PC-9 (cell line): ENCODE data around the gene TXNDC12. TPM values are rescaled to one million over a fixed set of nuclear protein-coding genes. Genes with fewer than 3 reads are reported as not detected.
"Not testable (repeated sequence)": the region's sequence is repeated elsewhere in the genome, so short reads cannot be mapped to it uniquely, and the experiment has no call there.

ENCODE experiments used
- BruUV-seq: library from RNA; stranded (reverse); fragments of 400-500 nt; replicated peaks from 2 replicates; lab custom pipeline; 2021; lab: Mats Ljungman, UMichigan
- CTCF ChIA-PET: fragments of 300-600 bp; sonication (Branson Sonifier 250); formaldehyde crosslinking; loops from one replicate; lab custom pipeline; 2022; ENCODE audit warnings: antibody characterized with exemption; lab: Charles Lee
- POLR2A ChIA-PET: fragments of 300-600 bp; sonication (Branson Sonifier 250); formaldehyde crosslinking; loops from one replicate; lab custom pipeline; 2022; ENCODE audit warnings: antibody characterized with exemption; ENCODE audit not compliant: unreplicated experiment; lab: Charles Lee
- DNase-seq, 2 experiments: peaks; one replicate each; pipeline versions ENCODE4 v3.0.0 to v3.0.0-alpha.2; 2015 to 2022; ENCODE audit warnings: mixed read lengths in 1 of 2
- H2AFZ ChIP-seq: fragments of 200-600 bp; sonication (generic); 2 replicates; pipeline ENCODE4 v1.8.1; 2017; ENCODE audit warnings: antibody characterized with exemption
- H3F3A ChIP-seq: fragments of 200-600 bp; sonication (generic); 2 replicates; pipeline ENCODE4 v1.8.1; 2017; ENCODE audit warnings: antibody characterized with exemption, mild to moderate bottlenecking, low read depth; ENCODE audit not compliant: insufficient read depth
- H3K27ac ChIP-seq: fragments of 200-600 bp; sonication (generic); 2 replicates; pipeline ENCODE4 v1.6.1; 2016; ENCODE audit warnings: mixed run types
- H3K27me3 ChIP-seq: fragments of 200-600 bp; sonication (generic); 2 replicates; pipeline ENCODE4 v1.6.1; 2016; ENCODE audit warnings: low read depth, mixed run types; ENCODE audit not compliant: insufficient read depth
- H3K36me3 ChIP-seq: fragments of 200-600 bp; sonication (generic); 2 replicates; pipeline ENCODE4 v1.6.1; 2016; ENCODE audit warnings: low read depth, mixed run types
- H3K4me1 ChIP-seq: fragments of 200-600 bp; sonication (generic); replicated peaks from 2 replicates; pipeline ENCODE4 v1.6.1; 2016; ENCODE audit warnings: mixed run types; ENCODE audit not compliant: insufficient read depth
- H3K4me2 ChIP-seq: fragments of 200-600 bp; sonication (generic); 2 replicates; pipeline ENCODE4 v1.6.1; 2017; ENCODE audit warnings: mixed run types
- H3K4me3 ChIP-seq: fragments of 200-600 bp; sonication (generic); 2 replicates; pipeline ENCODE4 v1.6.1; 2016; ENCODE audit warnings: mixed run types
- H3K79me2 ChIP-seq: fragments of 200-600 bp; sonication (generic); 2 replicates; pipeline ENCODE4 v1.6.1; 2017; ENCODE audit warnings: low read depth, mixed run types
- H3K9me2 ChIP-seq: fragments of 200-600 bp; sonication (generic); 2 replicates; pipeline ENCODE4 v1.8.1; 2017; ENCODE audit warnings: mild to moderate bottlenecking; ENCODE audit not compliant: insufficient read depth
- H3K9me3 ChIP-seq: fragments of 200-600 bp; sonication (generic); 2 replicates; pipeline ENCODE4 v1.8.1; 2016; ENCODE audit warnings: low read depth; ENCODE audit not compliant: insufficient read depth
- H4K20me1 ChIP-seq: fragments of 200-600 bp; sonication (generic); 2 replicates; pipeline ENCODE4 v1.8.1; 2017; ENCODE audit not compliant: insufficient read depth
- CTCF ChIP-seq: fragments of 200-600 bp; sonication (generic); conservative IDR thresholded peaks from 2 replicates; pipeline ENCODE4 v1.6.1; 2017; ENCODE audit warnings: mixed run types, antibody characterized with exemption, mild to moderate bottlenecking, moderate library complexity
- EZH2 ChIP-seq: fragments of 200-600 bp; sonication (generic); IDR thresholded peaks from 2 replicates; pipeline ENCODE4 v1.8.0; 2017; ENCODE audit warnings: antibody characterized with exemption, low read depth
- intact Hi-C: fragments of 100-400 bp; cut with micrococcal nuclease; formaldehyde crosslinking; loops from one replicate; pipeline ENCODE4 v1.10.0; 2022; ENCODE audit not compliant: unreplicated experiment
- total RNA-seq: library from RNA; stranded (reverse); gene quantifications from 2 replicates; pipeline ENCODE4 v1.2.3, GENCODE V29; 2021

TXNDC12 gene
- total RNA-seq, 1 experiment from 2014 or later = 61.3 TPM

- no peak for DNase-seq
- intact Hi-C loops = no loop called here
- H3K27ac ChIP-seq = no peak overlapping the region
- H3K79me2 ChIP-seq = peaks cover 39% of the 10 kb centered on the region; the same call in 1 of the 2 replicates
- no peak for TF ChIP-seq CTCF
- ChIA-PET POLR2A (interaction anchor here (0.6 to 0.7 kb wide), 2 partner anchors 12 to 28 kb away, joined by 3 to 16 read pairs; no protein-coding TSS in a partner anchor), CTCF (no interaction called here)
- 0 out of 2 replicates have a peak, but pooled peaks cover 15% of the 10 kb centered on the region for H3K36me3 ChIP-seq
- no TSS peak for BruUV-seq
- H3K9me2 ChIP-seq = no peaks in the 10 kb centered on the region
- no peak overlapping the region for H3K4me3 ChIP-seq
- no peak overlapping the region for H2AFZ ChIP-seq
- H3K4me1 ChIP-seq = no peaks in the 10 kb centered on the region
- H3K9me3 ChIP-seq = no peaks in the 10 kb centered on the region
- H3F3A ChIP-seq = peaks cover 17% of the 10 kb centered on the region; the same call in 1 of the 2 replicates
- no peaks in the 10 kb centered on the region for H3K27me3 ChIP-seq
- peaks cover 63% of the 10 kb centered on the region for H4K20me1 ChIP-seq
- no peak overlapping the region for H3K4me2 ChIP-seq
These were observed 25.0 kb upstream of the TXNDC12 start for GRCh38 chr1:52080014-52080415.

GRCh38 chr1:52077277-52077676, 22.3 kb upstream of the TXNDC12 start:
- H3K4me3 ChIP-seq, H3K4me2 ChIP-seq, H3K27me3 ChIP-seq, DNase-seq, BruUV-seq, H3K4me1 ChIP-seq, CTCF ChIA-PET, H3K27ac ChIP-seq, H3K9me2 ChIP-seq, H3K9me3 ChIP-seq, intact Hi-C loops, H2AFZ ChIP-seq: not testable (repeated sequence)
- Histone ChIP-seq H3K36me3 (peaks cover 22% of the 10 kb centered on the region; the same call in 1 of the 2 replicates), H3K79me2 (peaks cover 53% of the 10 kb centered on the region), H4K20me1 (peaks cover 65% of the 10 kb centered on the region), H3F3A (peaks cover 13% of the 10 kb centered on the region; the same call in 1 of the 2 replicates)
- POLR2A ChIA-PET = interaction anchor here (0.6 kb wide), 1 partner anchor 137 kb away, joined by 6 read pairs; no protein-coding TSS in a partner anchor

- CTCF ChIA-PET = interaction anchor here (0.6 kb wide), 1 partner anchor 296 kb away, joined by 12 read pairs; no protein-coding TSS in a partner anchor
These were observed 17.3 kb upstream of the TXNDC12 start for GRCh38 chr1:52072291-52072690.

More at GRCh38 chr1:52072291-52072690, 17.3 kb upstream of the TXNDC12 start:
- POLR2A ChIA-PET = interaction anchor here (0.5 kb wide), 1 partner anchor 249 kb away, joined by 19 read pairs; no protein-coding TSS in a partner anchor
- BruUV-seq = no TSS peak
- Histone ChIP-seq H3K9me2 (no peaks in the 10 kb centered on the region), H2AFZ (no peak overlapping the region), H3K27ac (no peak overlapping the region), H3K9me3 (no peaks in the 10 kb centered on the region), H3K36me3 (peaks cover 39% of the 10 kb centered on the region), H3K4me2 (no peak overlapping the region), H3K27me3 (no peaks in the 10 kb centered on the region), H3K4me1 (no peaks in the 10 kb centered on the region), H3K4me3 (no peak overlapping the region), H4K20me1 (peaks cover 79% of the 10 kb centered on the region), H3K79me2 (peaks cover 72% of the 10 kb centered on the region), H3F3A (peaks cover 19% of the 10 kb centered on the region; the same call in 1 of the 2 replicates)
- DNase-seq = no peak
- TF ChIP-seq CTCF (no peak), EZH2 (no peak)
- intact Hi-C loops = no loop called here
